ENCODE results near the gene ITGAL.

- TF ChIP-seq CTCF (IDR thresholded peaks at IDR 0.05): no peak
- TF ChIP-seq POLR2A (IDR thresholded peaks at IDR 0.05): no peak
Observed at GRCh38 chr16:30447512-30448226, 24.9 kb upstream of the ITGAL start.

Measured in testis (tissue), 2 donors.